ENCODE measurements around the gene STK17B. TPM values are rescaled to one million over a fixed set of nuclear protein-coding genes. Genes with fewer than 3 reads are reported as not detected.
A peak's percentile ranks its signal among the peaks of the same experiment; 100 is the strongest.

The STK17B gene
- total and polyA plus RNA-seq, 9 of the 15 experiments (the other 6 are each of a cell fraction or from before 2014, with no cell fraction given) = 2.3 to 17.7 (median 8.5) TPM

DNA sequence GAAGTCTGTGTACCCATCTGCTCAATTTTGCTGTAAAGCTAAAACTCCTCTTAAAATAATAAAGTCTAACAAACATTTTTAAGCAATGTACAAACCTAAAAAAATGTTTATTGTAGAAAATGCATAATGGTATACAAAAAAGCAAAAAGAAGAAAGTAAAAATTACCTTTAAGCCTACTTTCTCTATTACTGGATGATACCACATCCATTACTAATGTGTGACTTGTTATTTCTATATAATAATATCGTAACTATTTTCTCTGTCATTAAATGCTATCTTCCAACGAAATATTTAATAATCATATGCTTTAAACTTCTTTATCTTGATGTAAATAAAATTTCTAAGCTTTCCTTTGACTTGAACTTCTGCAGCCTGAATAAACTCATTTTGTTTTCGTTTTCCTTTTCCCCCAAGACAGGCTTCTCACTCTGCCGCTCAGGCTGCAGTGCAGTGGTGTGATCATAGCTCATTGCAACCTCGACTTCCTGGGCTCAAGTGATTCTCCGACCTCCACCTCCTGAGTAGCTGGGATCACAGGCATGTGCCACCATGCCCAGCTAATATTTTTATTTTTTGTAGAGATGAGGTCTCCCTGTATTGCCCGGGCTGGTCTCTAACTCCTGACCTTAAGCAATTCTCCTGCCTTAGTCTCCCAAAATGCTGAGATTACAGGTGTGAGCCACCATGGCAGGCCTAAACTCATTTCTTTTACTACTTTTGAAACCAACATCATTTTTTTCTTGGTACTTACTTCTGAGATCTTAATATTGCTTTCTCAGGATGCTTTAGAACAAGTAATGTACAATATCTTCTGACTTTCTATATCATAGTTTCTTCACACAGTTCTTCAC lies 84.6 kb downstream of the STK17B start:
- DNase-seq (ENCODE audit: extremely low read depth in 1 of 4, low spot score in 3 of 4) (no peak), FAIRE-seq (no peak), ATAC-seq (no peak)
- H2AFZ ChIP-seq (ENCODE audit: low read depth, low read length) = no peak overlapping the region
- BruUV-seq (replicated peaks) = no TSS peak
- TF ChIP-seq ZNF561 (CRISPR knock-in tag; conservative IDR thresholded peaks at IDR 0.05) (no peak), HDAC6 (IDR thresholded peaks at IDR 0.05; ENCODE audit: low read depth, low read length) (no peak)
- H4K20me1 ChIP-seq (replicated peaks; ENCODE audit: control insufficient read depth, insufficient read depth, low read length) = no peaks in the 10 kb centered on the region
- no peak overlapping the region for H3K4me2 ChIP-seq (ENCODE audit: insufficient read depth, low read length)
- H3K9me3 ChIP-seq (replicated peaks; ENCODE audit: control insufficient read depth, insufficient read depth, low read depth, low read length) = no peaks in the 10 kb centered on the region; the same call in 1 of the 2 replicates
- in situ Hi-C loops (cut with MboI) = no loop called here
- no peaks in the 10 kb centered on the region for H3K36me3 ChIP-seq (ENCODE audit: control insufficient read depth, insufficient read depth, low read length)
- no peak overlapping the region for H3K27ac ChIP-seq (ENCODE audit: extremely low read depth, low read depth, low read length)
- CTCF ChIA-PET (ENCODE audit: low intra/inter-chr PET ratio) = no interaction called here
- H3K9ac ChIP-seq (ENCODE audit: insufficient read depth in 1 of 2, low read depth in 2 of 2, low read length in 2 of 2) = no peak overlapping the region
- no peaks in the 10 kb centered on the region for H3K9me1 ChIP-seq (ENCODE audit: control insufficient read depth, insufficient read depth, low read length)
- no peaks in the 10 kb centered on the region for H3K27me3 ChIP-seq (ENCODE audit: control insufficient read depth in 2 of 2, insufficient read depth in 2 of 2, low read length in 2 of 2)
- no peak overlapping the region for H3K4me3 ChIP-seq
- intact Hi-C loops (cut with micrococcal nuclease) = no loop called here
- no peaks in the 10 kb centered on the region for H3K79me2 ChIP-seq (ENCODE audit: control insufficient read depth, insufficient read depth, low read length)
- POLR2A ChIA-PET = no interaction called here
- WGBS (ENCODE audit: insufficient coverage, low coverage, missing lambda C conversion rate) = 40% methylated on average over 7 of the region's 7 CpGs
- H3K4me1 ChIP-seq (replicated peaks in 1 of 2; ENCODE audit: control insufficient read depth in 2 of 2, insufficient read depth in 2 of 2, low read length in 2 of 2) = no peaks in the 10 kb centered on the region

DNA sequence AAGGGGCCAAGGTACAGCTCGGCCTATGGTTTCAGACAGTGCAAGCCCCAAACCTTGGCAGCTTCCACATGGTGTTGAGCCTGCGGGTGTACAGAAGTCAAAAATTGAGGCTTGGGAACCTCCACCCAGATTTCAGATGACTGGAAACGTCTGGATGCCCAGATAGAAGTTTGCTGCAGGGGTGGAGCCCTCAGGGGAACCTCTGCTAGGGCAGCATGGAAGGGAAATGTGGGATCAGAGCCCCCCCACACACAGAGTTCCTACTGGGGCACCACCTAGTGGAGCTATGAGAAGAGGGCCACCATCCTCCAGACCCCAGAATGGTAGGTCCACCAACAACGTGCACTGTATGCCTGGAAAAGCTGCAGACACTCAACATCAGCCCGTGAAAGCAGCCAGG lies 87.8 kb downstream of the STK17B start:
- H3K9me3 ChIP-seq (replicated peaks; ENCODE audit: control insufficient read depth, insufficient read depth, low read depth, low read length) = no peaks in the 10 kb centered on the region; the same call in 1 of the 2 replicates
- no peaks in the 10 kb centered on the region for H3K9me1 ChIP-seq (ENCODE audit: control insufficient read depth, insufficient read depth, low read length)
- CTCF ChIA-PET (ENCODE audit: low intra/inter-chr PET ratio) = no interaction called here
- intact Hi-C loops (cut with micrococcal nuclease) = no loop called here
- no peak overlapping the region for H3K4me3 ChIP-seq
- POLR2A ChIA-PET = no interaction called here
- FAIRE-seq (no peak), ATAC-seq (no peak), DNase-seq (ENCODE audit: extremely low read depth in 1 of 4, low spot score in 3 of 4) (no peak)
- H3K4me2 ChIP-seq (ENCODE audit: insufficient read depth, low read length) = no peak overlapping the region
- H3K4me1 ChIP-seq (replicated peaks in 1 of 2; ENCODE audit: control insufficient read depth in 2 of 2, insufficient read depth in 2 of 2, low read length in 2 of 2) = no peaks in the 10 kb centered on the region
- BruUV-seq (replicated peaks) = no TSS peak
- TF ChIP-seq, protein P1, sequence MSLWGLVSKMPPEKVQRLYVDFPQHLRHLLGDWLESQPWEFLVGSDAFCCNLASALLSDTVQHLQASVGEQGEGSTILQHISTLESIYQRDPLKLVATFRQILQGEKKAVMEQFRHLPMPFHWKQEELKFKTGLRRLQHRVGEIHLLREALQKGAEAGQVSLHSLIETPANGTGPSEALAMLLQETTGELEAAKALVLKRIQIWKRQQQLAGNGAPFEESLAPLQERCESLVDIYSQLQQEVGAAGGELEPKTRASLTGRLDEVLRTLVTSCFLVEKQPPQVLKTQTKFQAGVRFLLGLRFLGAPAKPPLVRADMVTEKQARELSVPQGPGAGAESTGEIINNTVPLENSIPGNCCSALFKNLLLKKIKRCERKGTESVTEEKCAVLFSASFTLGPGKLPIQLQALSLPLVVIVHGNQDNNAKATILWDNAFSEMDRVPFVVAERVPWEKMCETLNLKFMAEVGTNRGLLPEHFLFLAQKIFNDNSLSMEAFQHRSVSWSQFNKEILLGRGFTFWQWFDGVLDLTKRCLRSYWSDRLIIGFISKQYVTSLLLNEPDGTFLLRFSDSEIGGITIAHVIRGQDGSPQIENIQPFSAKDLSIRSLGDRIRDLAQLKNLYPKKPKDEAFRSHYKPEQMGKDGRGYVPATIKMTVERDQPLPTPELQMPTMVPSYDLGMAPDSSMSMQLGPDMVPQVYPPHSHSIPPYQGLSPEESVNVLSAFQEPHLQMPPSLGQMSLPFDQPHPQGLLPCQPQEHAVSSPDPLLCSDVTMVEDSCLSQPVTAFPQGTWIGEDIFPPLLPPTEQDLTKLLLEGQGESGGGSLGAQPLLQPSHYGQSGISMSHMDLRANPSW (CRISPR knock-in tag; IDR thresholded peaks at IDR 0.05) = no peak
- TF ChIP-seq TRIM28 (IDR thresholded peaks at IDR 0.05) (0 out of 2 replicates have a peak, but pooled peaks have one; percentile 35), ZNF316 (IDR thresholded peaks at IDR 0.05) (no peak), CBX3 (IDR thresholded peaks at IDR 0.05; ENCODE audit: borderline replicate concordance in 1 of 2, low read length in 2 of 2) (peak in 1 of 2 experiments; percentile 86; a peak in 1 of 3 replicates), CBX5 (IDR thresholded peaks at IDR 0.05; ENCODE audit: borderline replicate concordance, low read depth) (0 out of 2 replicates have a peak, but pooled peaks have one; percentile 66)
- TF ChIP-seq, protein P2, sequence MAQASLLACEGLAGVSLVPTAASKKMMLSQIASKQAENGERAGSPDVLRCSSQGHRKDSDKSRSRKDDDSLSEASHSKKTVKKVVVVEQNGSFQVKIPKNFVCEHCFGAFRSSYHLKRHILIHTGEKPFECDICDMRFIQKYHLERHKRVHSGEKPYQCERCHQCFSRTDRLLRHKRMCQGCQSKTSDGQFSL (CRISPR knock-in tag; IDR thresholded peaks at IDR 0.05) = 0 out of 2 replicates have a peak, but pooled peaks have one; percentile 25
- TF ChIP-seq, protein P2 (tag; IDR thresholded peaks at IDR 0.05) = no peak
- TF ChIP-seq, protein P3, sequence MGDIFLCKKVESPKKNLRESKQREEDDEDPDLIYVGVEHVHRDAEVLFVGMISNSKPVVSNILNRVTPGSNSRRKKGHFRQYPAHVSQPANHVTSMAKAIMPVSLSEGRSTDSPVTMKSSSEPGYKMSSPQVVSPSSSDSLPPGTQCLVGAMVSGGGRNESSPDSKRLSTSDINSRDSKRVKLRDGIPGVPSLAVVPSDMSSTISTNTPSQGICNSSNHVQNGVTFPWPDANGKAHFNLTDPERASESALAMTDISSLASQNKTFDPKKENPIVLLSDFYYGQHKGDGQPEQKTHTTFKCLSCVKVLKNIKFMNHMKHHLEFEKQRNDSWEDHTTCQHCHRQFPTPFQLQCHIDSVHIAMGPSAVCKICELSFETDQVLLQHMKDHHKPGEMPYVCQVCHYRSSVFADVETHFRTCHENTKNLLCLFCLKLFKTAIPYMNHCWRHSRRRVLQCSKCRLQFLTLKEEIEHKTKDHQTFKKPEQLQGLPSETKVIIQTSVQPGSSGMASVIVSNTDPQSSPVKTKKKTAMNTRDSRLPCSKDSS (IDR thresholded peaks at IDR 0.05; ENCODE audit: low read depth, partially characterized antibody) = peak; percentile 51
- H3K36me3 ChIP-seq (ENCODE audit: control insufficient read depth, insufficient read depth, low read length) = no peaks in the 10 kb centered on the region
- 45% methylated on average over 5 of the region's 5 CpGs for WGBS (ENCODE audit: insufficient coverage, low coverage, missing lambda C conversion rate)
- H3K9ac ChIP-seq (ENCODE audit: insufficient read depth in 1 of 2, low read depth in 2 of 2, low read length in 2 of 2) = no peak overlapping the region
- H4K20me1 ChIP-seq (replicated peaks; ENCODE audit: control insufficient read depth, insufficient read depth, low read length) = no peaks in the 10 kb centered on the region
- H3K27ac ChIP-seq (ENCODE audit: extremely low read depth, low read depth, low read length) = no peak overlapping the region
- in situ Hi-C loops (cut with MboI) = no loop called here
- H3K79me2 ChIP-seq (ENCODE audit: control insufficient read depth, insufficient read depth, low read length) = no peaks in the 10 kb centered on the region
- no peaks in the 10 kb centered on the region for H3K27me3 ChIP-seq (ENCODE audit: control insufficient read depth in 2 of 2, insufficient read depth in 2 of 2, low read length in 2 of 2)
- H2AFZ ChIP-seq (ENCODE audit: low read depth, low read length) = no peak overlapping the region
